ENCODE results near the gene MYO6.
A peak's percentile ranks its signal among the peaks of the same experiment; 100 is the strongest.

- peak; percentile 27 to 82 (median 65) for TF ChIP-seq CTCF (IDR thresholded peaks at IDR 0.05)
- no peak for TF ChIP-seq POLR2A (IDR thresholded peaks at IDR 0.05)
These were observed 144.2 kb downstream of the MYO6 start for GRCh38 chr6:75893058-75893775.

Measured in thyroid gland (tissue), 4 donors.